ENCODE results near the gene CD9.
"Not testable (repeated sequence)": the region's sequence is repeated elsewhere in the genome, so short reads cannot be mapped to it uniquely, and the experiment has no call there.

The CD9 gene

GRCh38 chr12:6180268-6181051 lies 19.7 kb upstream of the CD9 start:
- no peak for DNase-seq

GRCh38 chr12:6181166-6181565 lies 19.0 kb upstream of the CD9 start:
- DNase-seq = no peak

GRCh38 chr12:6181583-6182278 lies 18.5 kb upstream of the CD9 start:
- DNase-seq = no peak

- DNase-seq = no peak
These were observed 17.8 kb upstream of the CD9 start for GRCh38 chr12:6182279-6182898.

- no peak for DNase-seq
These were observed 16.3 kb upstream of the CD9 start for GRCh38 chr12:6183689-6184428.

- DNase-seq = no peak
These were observed 14.0 kb upstream of the CD9 start for GRCh38 chr12:6185961-6186827.

GRCh38 chr12:6187948-6188793 lies 12.0 kb upstream of the CD9 start:
- no peak for DNase-seq

- DNase-seq = no peak
These were observed 11.2 kb upstream of the CD9 start for GRCh38 chr12:6189028-6189427.

- DNase-seq = not testable (repeated sequence)
These were observed 10.1 kb upstream of the CD9 start for GRCh38 chr12:6189952-6190598.

GRCh38 chr12:6190767-6191530 lies 9.3 kb upstream of the CD9 start:
- not testable (repeated sequence) for DNase-seq

- DNase-seq = no peak
These were observed 7.4 kb upstream of the CD9 start for GRCh38 chr12:6192604-6193380.

GRCh38 chr12:6193853-6194815 lies 6.1 kb upstream of the CD9 start:
- no peak for DNase-seq

GRCh38 chr12:6195665-6196535 lies 4.3 kb upstream of the CD9 start:
- no peak for DNase-seq

- no peak for DNase-seq
These were observed 2.1 kb upstream of the CD9 start for GRCh38 chr12:6198051-6198450.

- no peak for DNase-seq
These were observed 1.6 kb upstream of the CD9 start for GRCh38 chr12:6198556-6198955.

- no peak for DNase-seq
These were observed 1.1 kb upstream of the CD9 start for GRCh38 chr12:6198985-6199530.

Measured in cerebellar nuclear complex (tissue), 1 donor.